ENCODE measurements around the gene TMC8.

DNA sequence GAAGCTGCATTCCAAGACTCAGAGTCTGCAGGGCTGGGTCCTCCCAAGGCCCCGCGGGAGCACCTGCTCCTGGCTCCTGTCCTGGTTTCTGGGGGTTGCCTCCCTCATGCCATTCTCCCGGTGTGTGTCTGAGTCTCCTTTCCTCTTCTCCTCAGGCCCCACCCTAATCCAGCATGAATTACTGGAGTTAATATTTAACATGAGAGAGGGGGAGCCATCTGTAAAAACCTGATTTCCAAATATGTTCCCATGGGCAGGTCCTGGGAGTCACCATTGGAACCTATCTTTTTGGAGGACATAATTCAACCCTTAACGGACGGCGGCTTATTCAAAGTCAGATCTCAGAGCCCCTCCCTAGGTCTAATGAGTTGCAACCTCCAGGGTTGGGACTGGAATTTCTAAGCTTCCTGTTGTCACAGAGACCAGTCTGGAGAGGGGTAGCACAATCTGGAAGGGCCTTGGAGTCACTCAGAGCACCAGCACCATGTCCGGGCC lies 21.0 kb downstream of the TMC8 start:
- TF ChIP-seq, protein P1, sequence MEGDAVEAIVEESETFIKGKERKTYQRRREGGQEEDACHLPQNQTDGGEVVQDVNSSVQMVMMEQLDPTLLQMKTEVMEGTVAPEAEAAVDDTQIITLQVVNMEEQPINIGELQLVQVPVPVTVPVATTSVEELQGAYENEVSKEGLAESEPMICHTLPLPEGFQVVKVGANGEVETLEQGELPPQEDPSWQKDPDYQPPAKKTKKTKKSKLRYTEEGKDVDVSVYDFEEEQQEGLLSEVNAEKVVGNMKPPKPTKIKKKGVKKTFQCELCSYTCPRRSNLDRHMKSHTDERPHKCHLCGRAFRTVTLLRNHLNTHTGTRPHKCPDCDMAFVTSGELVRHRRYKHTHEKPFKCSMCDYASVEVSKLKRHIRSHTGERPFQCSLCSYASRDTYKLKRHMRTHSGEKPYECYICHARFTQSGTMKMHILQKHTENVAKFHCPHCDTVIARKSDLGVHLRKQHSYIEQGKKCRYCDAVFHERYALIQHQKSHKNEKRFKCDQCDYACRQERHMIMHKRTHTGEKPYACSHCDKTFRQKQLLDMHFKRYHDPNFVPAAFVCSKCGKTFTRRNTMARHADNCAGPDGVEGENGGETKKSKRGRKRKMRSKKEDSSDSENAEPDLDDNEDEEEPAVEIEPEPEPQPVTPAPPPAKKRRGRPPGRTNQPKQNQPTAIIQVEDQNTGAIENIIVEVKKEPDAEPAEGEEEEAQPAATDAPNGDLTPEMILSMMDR (IDR thresholded peaks at IDR 0.05; ENCODE audit: low read length), result no peak
- TF ChIP-seq EZH2 (IDR thresholded peaks at IDR 0.05; ENCODE audit: borderline replicate concordance, low read length), result no peak

Data from OCI-LY1 (cell line).